NB4 (cell line): ENCODE measurements around the gene UNC13B.

Source experiments
- DNase-seq: peaks from one replicate; pipeline ENCODE4 v3.0.0; 2010; ENCODE audit warnings: low read depth
- H3K4me3 ChIP-seq: one replicate; pipeline ENCODE4 v1.5.1; 2011; ENCODE audit warnings: mild to moderate bottlenecking, low read depth, low read length, moderate library complexity
- MAX ChIP-seq: IDR thresholded peaks from 2 replicates; pipeline ENCODE4 v1.6.1; 2011; ENCODE audit warnings: low read depth, low read length
- MYC ChIP-seq: IDR thresholded peaks from 2 replicates; pipeline ENCODE4 v1.6.1; 2011; ENCODE audit warnings: low read depth, low read length
- POLR2A ChIP-seq: IDR thresholded peaks from 2 replicates; pipeline ENCODE4 v1.6.1; 2011; ENCODE audit warnings: mild to moderate bottlenecking; ENCODE audit not compliant: insufficient read length; ENCODE audit errors: extremely low read depth
- TF ChIP-seq, protein P1 (sequence below): IDR thresholded peaks from one replicate; pipeline ENCODE4 v1.5.1; 2012; ENCODE audit warnings: low read depth, low read length

The UNC13B gene

GRCh38 chr9:35205340-35205739 is 43.5 kb downstream of the UNC13B start:
- no peak for DNase-seq
- no peak overlapping the region for H3K4me3 ChIP-seq
- TF ChIP-seq, protein P1, sequence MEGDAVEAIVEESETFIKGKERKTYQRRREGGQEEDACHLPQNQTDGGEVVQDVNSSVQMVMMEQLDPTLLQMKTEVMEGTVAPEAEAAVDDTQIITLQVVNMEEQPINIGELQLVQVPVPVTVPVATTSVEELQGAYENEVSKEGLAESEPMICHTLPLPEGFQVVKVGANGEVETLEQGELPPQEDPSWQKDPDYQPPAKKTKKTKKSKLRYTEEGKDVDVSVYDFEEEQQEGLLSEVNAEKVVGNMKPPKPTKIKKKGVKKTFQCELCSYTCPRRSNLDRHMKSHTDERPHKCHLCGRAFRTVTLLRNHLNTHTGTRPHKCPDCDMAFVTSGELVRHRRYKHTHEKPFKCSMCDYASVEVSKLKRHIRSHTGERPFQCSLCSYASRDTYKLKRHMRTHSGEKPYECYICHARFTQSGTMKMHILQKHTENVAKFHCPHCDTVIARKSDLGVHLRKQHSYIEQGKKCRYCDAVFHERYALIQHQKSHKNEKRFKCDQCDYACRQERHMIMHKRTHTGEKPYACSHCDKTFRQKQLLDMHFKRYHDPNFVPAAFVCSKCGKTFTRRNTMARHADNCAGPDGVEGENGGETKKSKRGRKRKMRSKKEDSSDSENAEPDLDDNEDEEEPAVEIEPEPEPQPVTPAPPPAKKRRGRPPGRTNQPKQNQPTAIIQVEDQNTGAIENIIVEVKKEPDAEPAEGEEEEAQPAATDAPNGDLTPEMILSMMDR = no peak
- TF ChIP-seq POLR2A (no peak), MAX (no peak), MYC (no peak)

DNA sequence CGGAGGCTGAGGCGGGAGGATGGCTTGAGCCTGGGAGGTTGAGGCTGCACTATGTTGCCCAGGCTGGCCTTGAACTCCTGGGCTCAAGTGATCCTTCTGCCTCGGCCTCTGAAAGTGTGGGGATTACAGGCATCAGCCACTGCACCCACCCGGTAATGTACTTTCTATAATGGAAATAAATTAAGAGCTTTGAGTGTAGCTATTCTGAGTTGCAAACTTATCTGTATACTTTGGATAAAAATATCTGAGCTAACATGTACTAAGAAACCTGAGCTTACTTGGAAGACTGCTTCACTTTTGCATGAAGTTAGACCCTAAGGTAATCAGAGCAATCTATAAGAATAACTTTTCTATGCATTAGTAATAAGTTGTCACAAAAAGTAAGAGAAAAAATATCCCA is 50.0 kb downstream of the UNC13B start:
- DNase-seq = no peak
- no peak for TF ChIP-seq MYC
- H3K4me3 ChIP-seq = no peak overlapping the region

GRCh38 chr9:35220659-35221338 is 59.0 kb downstream of the UNC13B start:
- TF ChIP-seq POLR2A (no peak), MYC (no peak), MAX (no peak)
- TF ChIP-seq, protein P1 = no peak
- DNase-seq = no peak

DNA sequence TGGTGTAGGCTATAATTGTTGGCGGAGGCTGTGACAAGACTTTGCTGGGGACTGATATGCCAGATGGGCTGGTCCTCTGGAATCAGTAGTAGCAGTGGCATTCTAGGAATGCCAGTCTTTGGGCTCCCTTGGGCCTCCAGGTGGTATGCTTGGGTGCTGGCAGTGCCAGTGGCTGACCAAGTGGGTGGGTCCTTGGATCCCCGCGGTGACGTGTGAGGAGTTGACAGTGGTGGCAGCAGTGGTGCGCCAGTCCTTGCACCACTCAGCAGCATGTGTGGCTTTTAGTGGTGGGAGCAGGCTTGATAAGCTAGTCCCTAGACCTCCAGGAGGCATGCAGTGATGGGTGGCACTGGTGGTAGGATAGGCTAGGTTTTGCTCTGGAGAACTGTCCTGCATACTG is 63.9 kb downstream of the UNC13B start:
- no peak for TF ChIP-seq MYC
- no peak for TF ChIP-seq MAX
- TF ChIP-seq POLR2A = no peak
- TF ChIP-seq, protein P1 = no peak
- no peak overlapping the region for H3K4me3 ChIP-seq
- DNase-seq = no peak

More at GRCh38 chr9:35220659-35221338, 59.0 kb downstream of the UNC13B start:
- no peak overlapping the region for H3K4me3 ChIP-seq

- no peak for TF ChIP-seq MAX
- DNase-seq = no peak
- no peak overlapping the region for H3K4me3 ChIP-seq
Measured at GRCh38 chr9:35226651-35227050, 64.8 kb downstream of the UNC13B start.

GRCh38 chr9:35227284-35227683 is 65.5 kb downstream of the UNC13B start:
- no peak for DNase-seq
- TF ChIP-seq POLR2A = no peak
- H3K4me3 ChIP-seq = no peak overlapping the region

- H3K4me3 ChIP-seq = no peak overlapping the region
- DNase-seq = no peak
- TF ChIP-seq, protein P1 = no peak
- no peak for TF ChIP-seq MAX
- TF ChIP-seq POLR2A = no peak
- TF ChIP-seq MYC = no peak
Measured at GRCh38 chr9:35229066-35229778, 67.4 kb downstream of the UNC13B start.
